Caco-2 (cell line): Measurements from ENCODE around the gene CTCFL. TPM values are rescaled to one million over a fixed set of nuclear protein-coding genes. Genes with fewer than 3 reads are reported as not detected.

ENCODE experiments used
- BruUV-seq: library from RNA; stranded (reverse); fragments of 400-500 nt; replicated peaks from 2 replicates; lab custom pipeline; 2021; lab: Mats Ljungman, UMichigan
- CTCF ChIA-PET: fragments of 300-600 bp; sonication (Branson Sonifier 250); formaldehyde crosslinking; loops from one replicate; lab custom pipeline; 2022; ENCODE audit warnings: antibody characterized with exemption; lab: Charles Lee
- POLR2A ChIA-PET: fragments of 300-600 bp; sonication (Branson Sonifier 250); formaldehyde crosslinking; loops from one replicate; lab custom pipeline; 2022; ENCODE audit warnings: antibody characterized with exemption; lab: Charles Lee
- DNase-seq, 2 experiments: peaks; one replicate each; pipeline versions ENCODE4 v3.0.0 to v3.0.0-alpha.2; 2020 to 2022
- H3K27me3 ChIP-seq: replicated peaks from 2 replicates; pipeline ENCODE4 v1.6.0; 2011; ENCODE audit warnings: low read length; ENCODE audit not compliant: control insufficient read depth, insufficient read depth
- H3K36me3 ChIP-seq: 2 replicates; pipeline ENCODE4 v1.5.1; 2011; ENCODE audit warnings: low read length; ENCODE audit not compliant: control insufficient read depth, insufficient read depth
- H3K4me1 ChIP-seq: fragments of 250-450 bp; sonication (Bioruptor Pico); 2 replicates; pipeline ENCODE4 v1.5.1; 2020; ENCODE audit warnings: mild to moderate bottlenecking
- H3K4me3 ChIP-seq: 2 replicates; pipeline ENCODE4 v1.5.1; 2011; ENCODE audit warnings: low read depth, mild to moderate bottlenecking, control low read depth, low read length
- H3K9me3 ChIP-seq: fragments of 250-450 bp; sonication (Bioruptor Pico); 2 replicates; pipeline ENCODE4 v1.5.1; 2020; ENCODE audit warnings: mild to moderate bottlenecking, moderate library complexity
- H3K27ac Mint-ChIP-seq: one replicate; pipeline ENCODE4 v1.8.0; 2022; ENCODE audit warnings: mixed read lengths; ENCODE audit not compliant: unreplicated experiment
- H3K27me3 Mint-ChIP-seq: one replicate; pipeline ENCODE4 v1.8.0; 2022; ENCODE audit warnings: mixed read lengths; ENCODE audit not compliant: insufficient read depth, unreplicated experiment
- H3K36me3 Mint-ChIP-seq: one replicate; pipeline ENCODE4 v1.8.0; 2022; ENCODE audit warnings: mild to moderate bottlenecking, mixed read lengths; ENCODE audit not compliant: insufficient read depth, unreplicated experiment
- H3K4me1 Mint-ChIP-seq: one replicate; pipeline ENCODE4 v1.8.0; 2022; ENCODE audit warnings: low read depth, mixed read lengths; ENCODE audit not compliant: unreplicated experiment
- H3K4me3 Mint-ChIP-seq: one replicate; pipeline ENCODE4 v1.8.0; 2022; ENCODE audit warnings: mild to moderate bottlenecking, moderate library complexity, mixed read lengths; ENCODE audit not compliant: unreplicated experiment
- H3K9me3 Mint-ChIP-seq: one replicate; pipeline ENCODE4 v1.8.0; 2022; ENCODE audit warnings: mixed read lengths; ENCODE audit not compliant: unreplicated experiment
- CTCF ChIP-seq, 2 experiments: fragments of 200-600 bp in 1 of 2; IDR thresholded peaks; 1 replicate in 1 of 2; 2 replicates in 1 of 2; pipeline versions ENCODE4 v1.5.1 to v1.8.0; 2011 to 2022; ENCODE audit warnings: antibody characterized with exemption in 1 of 2, control low read depth in 1 of 2, inconsistent platforms in 1 of 2, low read depth in 1 of 2, low read length in 1 of 2, mild to moderate bottlenecking in 1 of 2, moderate library complexity in 1 of 2; ENCODE audit not compliant: insufficient read depth in 1 of 2, severe bottlenecking in 1 of 2, unreplicated experiment in 1 of 2
- intact Hi-C: fragments of 100-400 bp; cut with micrococcal nuclease; formaldehyde crosslinking; loops from one replicate; pipeline ENCODE4 v1.10.0; 2022; ENCODE audit not compliant: unreplicated experiment
- total RNA-seq: library from RNA; stranded (reverse); gene quantifications from 2 replicates; pipeline ENCODE4 v1.2.3, GENCODE V29; 2022

Gene CTCFL
- total RNA-seq, 1 experiment from 2014 or later, result not detected

GRCh38 chr20:57483287-57484050, 41.5 kb downstream of the CTCFL start:
- Mint-ChIP-seq H3K4me3 (no peak overlapping the region), H3K36me3 (no peaks in the 10 kb centered on the region), H3K4me1 (no peaks in the 10 kb centered on the region), H3K27ac (no peak overlapping the region), H3K27me3 (peaks cover 28% of the 10 kb centered on the region), H3K9me3 (no peaks in the 10 kb centered on the region)
- no TSS peak for BruUV-seq
- ChIA-PET CTCF (no interaction called here), POLR2A (no interaction called here)
- Histone ChIP-seq H3K27me3 (0 out of 2 replicates have a peak, but pooled peaks cover 3% of the 10 kb centered on the region), H3K4me3 (no peak overlapping the region), H3K9me3 (no peaks in the 10 kb centered on the region), H3K4me1 (no peaks in the 10 kb centered on the region), H3K36me3 (no peaks in the 10 kb centered on the region)
- intact Hi-C loops, result no loop called here
- no peak for TF ChIP-seq CTCF (IDR thresholded peaks at IDR 0.05; ENCODE audit: insufficient read depth in 1 of 2, low read depth in 1 of 2, low read length in 1 of 2, severe bottlenecking in 1 of 2, unreplicated experiment in 1 of 2)
- DNase-seq, result no peak

GRCh38 chr20:57482796-57483195, 42.1 kb downstream of the CTCFL start:
- no peaks in the 10 kb centered on the region for H3K4me1 ChIP-seq
- BruUV-seq, result no TSS peak
- Mint-ChIP-seq H3K27me3 (peaks cover 30% of the 10 kb centered on the region), H3K27ac (no peak overlapping the region), H3K9me3 (no peaks in the 10 kb centered on the region), H3K36me3 (no peaks in the 10 kb centered on the region), H3K4me1 (no peaks in the 10 kb centered on the region), H3K4me3 (no peak overlapping the region)
- no peak for DNase-seq
- H3K4me3 ChIP-seq, result no peak overlapping the region
- no peak for TF ChIP-seq CTCF (IDR thresholded peaks at IDR 0.05; ENCODE audit: insufficient read depth in 1 of 2, low read depth in 1 of 2, low read length in 1 of 2, severe bottlenecking in 1 of 2, unreplicated experiment in 1 of 2)
- H3K36me3 ChIP-seq, result no peaks in the 10 kb centered on the region
- intact Hi-C loops, result no loop called here
- ChIA-PET POLR2A (no interaction called here), CTCF (no interaction called here)
- 0 out of 2 replicates have a peak, but pooled peaks cover 3% of the 10 kb centered on the region for H3K27me3 ChIP-seq
- no peaks in the 10 kb centered on the region for H3K9me3 ChIP-seq

GRCh38 chr20:57482148-57482547, 42.8 kb downstream of the CTCFL start:
- ChIA-PET CTCF (no interaction called here), POLR2A (no interaction called here)
- no TSS peak for BruUV-seq
- DNase-seq, result peak in 1 of 2 experiments; percentile 36
- Histone ChIP-seq H3K36me3 (no peaks in the 10 kb centered on the region), H3K27me3 (0 out of 2 replicates have a peak, but pooled peaks cover 3% of the 10 kb centered on the region), H3K4me3 (no peak overlapping the region), H3K9me3 (no peaks in the 10 kb centered on the region), H3K4me1 (no peaks in the 10 kb centered on the region)
- no peaks in the 10 kb centered on the region for H3K9me3 Mint-ChIP-seq
- TF ChIP-seq CTCF (IDR thresholded peaks at IDR 0.05; ENCODE audit: insufficient read depth in 1 of 2, low read depth in 1 of 2, low read length in 1 of 2, severe bottlenecking in 1 of 2, unreplicated experiment in 1 of 2), result no peak
- H3K27me3 Mint-ChIP-seq, result peaks cover 28% of the 10 kb centered on the region
- no peaks in the 10 kb centered on the region for H3K36me3 Mint-ChIP-seq
- no peaks in the 10 kb centered on the region for H3K4me1 Mint-ChIP-seq
- H3K27ac Mint-ChIP-seq, result no peak overlapping the region
- intact Hi-C loops, result no loop called here
- no peak overlapping the region for H3K4me3 Mint-ChIP-seq
